HCT116 (cell line): ENCODE measurements around the gene CHRNE.

Source experiments
- ATF3 ChIP-seq: IDR thresholded peaks from 2 replicates; pipeline ENCODE4 v1.6.1; 2012
- CTCF ChIP-seq, 3 experiments: fragments of 200-600 bp in 1 of 3; sonication (generic) in 1 of 3; IDR thresholded peaks in 2 of 3; conservative IDR thresholded peaks in 1 of 3; 2 replicates each; pipeline ENCODE4 v1.5.1; 2012 to 2017; ENCODE audit warnings: low read depth in 2 of 3, low read length in 2 of 3, antibody characterized with exemption in 1 of 3, borderline replicate concordance in 1 of 3, control low read depth in 1 of 3, mild to moderate bottlenecking in 1 of 3, mixed read lengths in 1 of 3, mixed run types in 1 of 3, moderate library complexity in 1 of 3; ENCODE audit not compliant: insufficient read depth in 1 of 3
- JUND ChIP-seq: IDR thresholded peaks from 2 replicates; pipeline ENCODE4 v1.6.1; 2012
- MAX ChIP-seq: IDR thresholded peaks from 2 replicates; pipeline ENCODE4 v1.6.1; 2012
- POLR2A ChIP-seq: IDR thresholded peaks from 2 replicates; pipeline ENCODE4 v1.7.0; 2011; ENCODE audit warnings: borderline replicate concordance; ENCODE audit not compliant: insufficient read depth, insufficient read length; ENCODE audit errors: extremely low read depth
- POLR2AphosphoS5 ChIP-seq: IDR thresholded peaks from 2 replicates; pipeline ENCODE4 v1.6.1; 2011; ENCODE audit warnings: mild to moderate bottlenecking, low read depth, low read length, moderate library complexity
- RAD21 ChIP-seq: IDR thresholded peaks from 2 replicates; pipeline ENCODE4 v1.6.1; 2012; ENCODE audit warnings: low read depth, mild to moderate bottlenecking
- REST ChIP-seq: IDR thresholded peaks from 2 replicates; pipeline ENCODE4 v1.6.1; 2012; ENCODE audit warnings: low read depth

GRCh38 chr17:4859816-4860625, 42.9 kb downstream of the CHRNE start:
- TF ChIP-seq CTCF (IDR thresholded peaks at IDR 0.05 in 2 of 3, conservative IDR thresholded peaks at IDR 0.05 in 1 of 3; ENCODE audit: borderline replicate concordance in 1 of 3, insufficient read depth in 1 of 3, low read depth in 2 of 3, low read length in 2 of 3) (no peak), POLR2A (no peak), MAX (no peak), JUND (no peak), RAD21 (no peak), ATF3 (no peak), REST (no peak), POLR2AphosphoS5 (no peak)
